Measurements from ENCODE around the gene DCST2.

The DCST2 gene

GRCh38 chr1:155026588-155026987, 7.0 kb downstream of the DCST2 start:
- TF ChIP-seq FOXP2 (optimal IDR thresholded peaks at IDR 0.05; ENCODE audit: borderline replicate concordance, extremely low read depth, extremely low read length, insufficient read depth) (no peak), TAF1 (IDR thresholded peaks at IDR 0.05; ENCODE audit: borderline replicate concordance, insufficient read depth, low read length) (no peak), SIN3A (IDR thresholded peaks at IDR 0.05; ENCODE audit: borderline replicate concordance, insufficient read depth, low read length) (no peak), REST (IDR thresholded peaks at IDR 0.05; ENCODE audit: insufficient read depth in 1 of 2, low read depth in 2 of 2, low read length in 2 of 2) (no peak), POLR2AphosphoS5 (IDR thresholded peaks at IDR 0.05; ENCODE audit: low read depth, low read length) (no peak)

- TF ChIP-seq REST (IDR thresholded peaks at IDR 0.05; ENCODE audit: insufficient read depth in 1 of 2, low read depth in 2 of 2, low read length in 2 of 2) (no peak), SIN3A (IDR thresholded peaks at IDR 0.05; ENCODE audit: borderline replicate concordance, insufficient read depth, low read length) (no peak), TAF1 (IDR thresholded peaks at IDR 0.05; ENCODE audit: borderline replicate concordance, insufficient read depth, low read length) (no peak), POLR2AphosphoS5 (IDR thresholded peaks at IDR 0.05; ENCODE audit: low read depth, low read length) (no peak), FOXP2 (optimal IDR thresholded peaks at IDR 0.05; ENCODE audit: borderline replicate concordance, extremely low read depth, extremely low read length, insufficient read depth) (no peak)
Observed at GRCh38 chr1:155026154-155026553, 7.4 kb downstream of the DCST2 start.

GRCh38 chr1:155024315-155024714, 9.3 kb downstream of the DCST2 start:
- TF ChIP-seq SIN3A (IDR thresholded peaks at IDR 0.05; ENCODE audit: borderline replicate concordance, insufficient read depth, low read length) (no peak), FOXP2 (optimal IDR thresholded peaks at IDR 0.05; ENCODE audit: borderline replicate concordance, extremely low read depth, extremely low read length, insufficient read depth) (no peak), REST (IDR thresholded peaks at IDR 0.05; ENCODE audit: insufficient read depth in 1 of 2, low read depth in 2 of 2, low read length in 2 of 2) (no peak), TAF1 (IDR thresholded peaks at IDR 0.05; ENCODE audit: borderline replicate concordance, insufficient read depth, low read length) (no peak), POLR2AphosphoS5 (IDR thresholded peaks at IDR 0.05; ENCODE audit: low read depth, low read length) (no peak)

- TF ChIP-seq POLR2AphosphoS5 (IDR thresholded peaks at IDR 0.05; ENCODE audit: low read depth, low read length): no peak
- no peak for TF ChIP-seq TAF1 (IDR thresholded peaks at IDR 0.05; ENCODE audit: borderline replicate concordance, insufficient read depth, low read length)
- no peak for TF ChIP-seq FOXP2 (optimal IDR thresholded peaks at IDR 0.05; ENCODE audit: borderline replicate concordance, extremely low read depth, extremely low read length, insufficient read depth)
- TF ChIP-seq SIN3A (IDR thresholded peaks at IDR 0.05; ENCODE audit: borderline replicate concordance, insufficient read depth, low read length): no peak
- TF ChIP-seq REST (IDR thresholded peaks at IDR 0.05; ENCODE audit: insufficient read depth in 1 of 2, low read depth in 2 of 2, low read length in 2 of 2): no peak
Observed at GRCh38 chr1:155023627-155024026, 10.0 kb downstream of the DCST2 start.

GRCh38 chr1:155022927-155023236, 10.7 kb downstream of the DCST2 start:
- TF ChIP-seq POLR2AphosphoS5 (IDR thresholded peaks at IDR 0.05; ENCODE audit: low read depth, low read length) (no peak), FOXP2 (optimal IDR thresholded peaks at IDR 0.05; ENCODE audit: borderline replicate concordance, extremely low read depth, extremely low read length, insufficient read depth) (no peak), SIN3A (IDR thresholded peaks at IDR 0.05; ENCODE audit: borderline replicate concordance, insufficient read depth, low read length) (no peak), REST (IDR thresholded peaks at IDR 0.05; ENCODE audit: insufficient read depth in 1 of 2, low read depth in 2 of 2, low read length in 2 of 2) (no peak), TAF1 (IDR thresholded peaks at IDR 0.05; ENCODE audit: borderline replicate concordance, insufficient read depth, low read length) (no peak)

Measured in PFSK-1 (cell line).